ENCODE results near the gene C1QTNF1.

Gene C1QTNF1

GRCh38 chr17:79041041-79041570 is 17.1 kb downstream of the C1QTNF1 start:
- no peak overlapping the region for H3K9ac ChIP-seq (ENCODE audit: low read length)
- no peaks in the 10 kb centered on the region for H3K27me3 ChIP-seq (ENCODE audit: control insufficient read depth in 1 of 2, insufficient read depth in 2 of 2, low read length in 2 of 2)
- no peaks in the 10 kb centered on the region for H3K4me1 ChIP-seq (ENCODE audit: insufficient read depth, low read length)
- no peak overlapping the region for H3K4me3 ChIP-seq (ENCODE audit: low read depth in 1 of 2, low read length in 2 of 2)
- no peaks in the 10 kb centered on the region for H3K36me3 ChIP-seq (ENCODE audit: insufficient read depth, low read length)
- H3K9me3 ChIP-seq (ENCODE audit: low read length) = no peaks in the 10 kb centered on the region
- H3K27ac ChIP-seq (ENCODE audit: low read depth, low read length) = no peak overlapping the region

GRCh38 chr17:79041723-79042420 is 17.9 kb downstream of the C1QTNF1 start:
- Histone ChIP-seq H3K4me1 (ENCODE audit: insufficient read depth, low read length) (no peaks in the 10 kb centered on the region), H3K4me3 (ENCODE audit: low read depth in 1 of 2, low read length in 2 of 2) (no peak overlapping the region), H3K27me3 (ENCODE audit: control insufficient read depth in 1 of 2, insufficient read depth in 2 of 2, low read length in 2 of 2) (no peaks in the 10 kb centered on the region), H3K27ac (ENCODE audit: low read depth, low read length) (no peak overlapping the region), H3K9me3 (ENCODE audit: low read length) (no peaks in the 10 kb centered on the region), H3K36me3 (ENCODE audit: insufficient read depth, low read length) (no peaks in the 10 kb centered on the region), H3K9ac (ENCODE audit: low read length) (no peak overlapping the region)

- H3K9me3 ChIP-seq (ENCODE audit: low read length) = no peaks in the 10 kb centered on the region
- no peaks in the 10 kb centered on the region for H3K27me3 ChIP-seq (ENCODE audit: control insufficient read depth in 1 of 2, insufficient read depth in 2 of 2, low read length in 2 of 2)
- no peaks in the 10 kb centered on the region for H3K36me3 ChIP-seq (ENCODE audit: insufficient read depth, low read length)
- no peak overlapping the region for H3K4me3 ChIP-seq (ENCODE audit: low read depth in 1 of 2, low read length in 2 of 2)
- no peak overlapping the region for H3K9ac ChIP-seq (ENCODE audit: low read length)
- H3K27ac ChIP-seq (ENCODE audit: low read depth, low read length) = no peak overlapping the region
- H3K4me1 ChIP-seq (ENCODE audit: insufficient read depth, low read length) = no peaks in the 10 kb centered on the region
These were observed 18.6 kb downstream of the C1QTNF1 start for GRCh38 chr17:79042421-79043190.

- Histone ChIP-seq H3K27me3 (ENCODE audit: control insufficient read depth in 1 of 2, insufficient read depth in 2 of 2, low read length in 2 of 2) (no peaks in the 10 kb centered on the region), H3K9ac (ENCODE audit: low read length) (no peak overlapping the region), H3K4me1 (ENCODE audit: insufficient read depth, low read length) (no peaks in the 10 kb centered on the region), H3K9me3 (ENCODE audit: low read length) (no peaks in the 10 kb centered on the region), H3K27ac (ENCODE audit: low read depth, low read length) (no peak overlapping the region), H3K36me3 (ENCODE audit: insufficient read depth, low read length) (no peaks in the 10 kb centered on the region), H3K4me3 (ENCODE audit: low read depth in 1 of 2, low read length in 2 of 2) (no peak overlapping the region)
These were observed 19.4 kb downstream of the C1QTNF1 start for GRCh38 chr17:79043191-79043930.

GRCh38 chr17:79043931-79044320 is 20.0 kb downstream of the C1QTNF1 start:
- no peaks in the 10 kb centered on the region for H3K36me3 ChIP-seq (ENCODE audit: insufficient read depth, low read length)
- no peaks in the 10 kb centered on the region for H3K4me1 ChIP-seq (ENCODE audit: insufficient read depth, low read length)
- H3K4me3 ChIP-seq (ENCODE audit: low read depth in 1 of 2, low read length in 2 of 2) = no peak overlapping the region
- no peaks in the 10 kb centered on the region for H3K9me3 ChIP-seq (ENCODE audit: low read length)
- no peak overlapping the region for H3K9ac ChIP-seq (ENCODE audit: low read length)
- H3K27ac ChIP-seq (ENCODE audit: low read depth, low read length) = no peak overlapping the region
- H3K27me3 ChIP-seq (ENCODE audit: control insufficient read depth in 1 of 2, insufficient read depth in 2 of 2, low read length in 2 of 2) = no peaks in the 10 kb centered on the region

- no peaks in the 10 kb centered on the region for H3K36me3 ChIP-seq (ENCODE audit: insufficient read depth, low read length)
- no peaks in the 10 kb centered on the region for H3K4me1 ChIP-seq (ENCODE audit: insufficient read depth, low read length)
- no peak overlapping the region for H3K27ac ChIP-seq (ENCODE audit: low read depth, low read length)
- no peak overlapping the region for H3K9ac ChIP-seq (ENCODE audit: low read length)
- no peak overlapping the region for H3K4me3 ChIP-seq (ENCODE audit: low read depth in 1 of 2, low read length in 2 of 2)
- H3K27me3 ChIP-seq (ENCODE audit: control insufficient read depth in 1 of 2, insufficient read depth in 2 of 2, low read length in 2 of 2) = no peaks in the 10 kb centered on the region
- H3K9me3 ChIP-seq (ENCODE audit: low read length) = no peaks in the 10 kb centered on the region
These were observed 20.5 kb downstream of the C1QTNF1 start for GRCh38 chr17:79044462-79044861.

- Histone ChIP-seq H3K4me1 (ENCODE audit: insufficient read depth, low read length) (no peaks in the 10 kb centered on the region), H3K27ac (ENCODE audit: low read depth, low read length) (no peak overlapping the region), H3K4me3 (ENCODE audit: low read depth in 1 of 2, low read length in 2 of 2) (no peak overlapping the region), H3K9ac (ENCODE audit: low read length) (no peak overlapping the region), H3K9me3 (ENCODE audit: low read length) (no peaks in the 10 kb centered on the region), H3K36me3 (ENCODE audit: insufficient read depth, low read length) (no peaks in the 10 kb centered on the region), H3K27me3 (ENCODE audit: control insufficient read depth in 1 of 2, insufficient read depth in 2 of 2, low read length in 2 of 2) (no peaks in the 10 kb centered on the region)
These were observed 21.2 kb downstream of the C1QTNF1 start for GRCh38 chr17:79045001-79045729.

GRCh38 chr17:79045842-79046196 is 21.9 kb downstream of the C1QTNF1 start:
- Histone ChIP-seq H3K9me3 (ENCODE audit: low read length) (no peaks in the 10 kb centered on the region), H3K36me3 (ENCODE audit: insufficient read depth, low read length) (no peaks in the 10 kb centered on the region), H3K4me3 (ENCODE audit: low read depth in 1 of 2, low read length in 2 of 2) (no peak overlapping the region), H3K27ac (ENCODE audit: low read depth, low read length) (no peak overlapping the region), H3K9ac (ENCODE audit: low read length) (no peak overlapping the region), H3K4me1 (ENCODE audit: insufficient read depth, low read length) (no peaks in the 10 kb centered on the region), H3K27me3 (ENCODE audit: control insufficient read depth in 1 of 2, insufficient read depth in 2 of 2, low read length in 2 of 2) (no peaks in the 10 kb centered on the region)

- no peak overlapping the region for H3K4me3 ChIP-seq (ENCODE audit: low read depth in 1 of 2, low read length in 2 of 2)
- H3K4me1 ChIP-seq (ENCODE audit: insufficient read depth, low read length) = no peaks in the 10 kb centered on the region
- no peaks in the 10 kb centered on the region for H3K9me3 ChIP-seq (ENCODE audit: low read length)
- no peak overlapping the region for H3K27ac ChIP-seq (ENCODE audit: low read depth, low read length)
- H3K9ac ChIP-seq (ENCODE audit: low read length) = no peak overlapping the region
- H3K36me3 ChIP-seq (ENCODE audit: insufficient read depth, low read length) = no peaks in the 10 kb centered on the region
- H3K27me3 ChIP-seq (ENCODE audit: control insufficient read depth in 1 of 2, insufficient read depth in 2 of 2, low read length in 2 of 2) = no peaks in the 10 kb centered on the region
These were observed 22.4 kb downstream of the C1QTNF1 start for GRCh38 chr17:79046197-79046915.

- Histone ChIP-seq H3K9me3 (ENCODE audit: low read length) (no peaks in the 10 kb centered on the region), H3K4me3 (ENCODE audit: low read depth in 1 of 2, low read length in 2 of 2) (no peak overlapping the region), H3K27ac (ENCODE audit: low read depth, low read length) (no peak overlapping the region), H3K4me1 (ENCODE audit: insufficient read depth, low read length) (no peaks in the 10 kb centered on the region), H3K36me3 (ENCODE audit: insufficient read depth, low read length) (no peaks in the 10 kb centered on the region), H3K9ac (ENCODE audit: low read length) (no peak overlapping the region), H3K27me3 (ENCODE audit: control insufficient read depth in 1 of 2, insufficient read depth in 2 of 2, low read length in 2 of 2) (no peaks in the 10 kb centered on the region)
These were observed 22.9 kb downstream of the C1QTNF1 start for GRCh38 chr17:79046916-79047280.
